SK-N-MC (cell line): Measurements from ENCODE around the gene C1QBP.

Source experiments
- DNase-seq: peaks from one replicate; pipeline ENCODE4 v3.0.0-alpha.2; 2011; ENCODE audit warnings: low read depth, low spot score
- H3K27ac ChIP-seq: fragments of 200-600 bp; sonication (generic); 2 replicates; pipeline ENCODE4 v1.5.1; 2016; ENCODE audit warnings: mixed run types
- H3K36me3 ChIP-seq: fragments of 200-600 bp; sonication (generic); 2 replicates; pipeline ENCODE4 v1.6.1; 2017; ENCODE audit warnings: antibody characterized with exemption, low read length, mixed read lengths; ENCODE audit not compliant: insufficient read depth
- H3K4me3 ChIP-seq: fragments of 200-600 bp; sonication (generic); 2 replicates; pipeline ENCODE4 v1.5.1; 2016
- H3K9ac ChIP-seq: fragments of 200-600 bp; sonication (generic); 2 replicates; pipeline ENCODE4 v1.8.0; 2017; ENCODE audit warnings: mixed run types, mixed read lengths; ENCODE audit not compliant: insufficient read length
- H3K9me3 ChIP-seq: fragments of 200-600 bp; sonication (generic); 2 replicates; pipeline ENCODE4 v1.6.1; 2017; ENCODE audit warnings: low read depth, mild to moderate bottlenecking, antibody characterized with exemption, low read length, moderate library complexity, mixed read lengths
- EZH2 ChIP-seq: fragments of 200-600 bp; sonication (generic); IDR thresholded peaks from one replicate; pipeline ENCODE4 v1.6.1; 2017; ENCODE audit warnings: antibody characterized with exemption
- FOXP2 ChIP-seq: optimal IDR thresholded peaks from 2 replicates; pipeline ENCODE3; 2011; ENCODE audit warnings: mild to moderate bottlenecking, moderate library complexity; ENCODE audit not compliant: insufficient read depth; ENCODE audit errors: extremely low read length, control extremely low read depth
- POLR2AphosphoS5 ChIP-seq: IDR thresholded peaks from 2 replicates; pipeline ENCODE4 v1.6.1; 2012; ENCODE audit warnings: mild to moderate bottlenecking, low read depth, low read length, borderline replicate concordance

Gene C1QBP

GRCh38 chr17:5429191-5429887 is 9.6 kb downstream of the C1QBP start:
- no peaks in the 10 kb centered on the region for H3K9me3 ChIP-seq
- TF ChIP-seq POLR2AphosphoS5 (no peak), EZH2 (no peak), FOXP2 (no peak)
- H3K27ac ChIP-seq = peak overlapping the region; percentile 48
- H3K36me3 ChIP-seq = peaks cover 92% of the 10 kb centered on the region
- H3K9ac ChIP-seq = no peak overlapping the region
- H3K4me3 ChIP-seq = no peak overlapping the region
- no peak for DNase-seq

- no peak for TF ChIP-seq POLR2AphosphoS5
- TF ChIP-seq FOXP2 = no peak
- TF ChIP-seq EZH2 = no peak
- no peak for DNase-seq
- Histone ChIP-seq H3K9me3 (no peaks in the 10 kb centered on the region), H3K4me3 (no peak overlapping the region), H3K36me3 (peaks cover 88% of the 10 kb centered on the region), H3K9ac (no peak overlapping the region), H3K27ac (no peak overlapping the region)
Measured at GRCh38 chr17:5425826-5426225, 13.1 kb downstream of the C1QBP start.

- no peaks in the 10 kb centered on the region for H3K9me3 ChIP-seq
- H3K9ac ChIP-seq = no peak overlapping the region
- TF ChIP-seq POLR2AphosphoS5 = no peak
- no peak for TF ChIP-seq EZH2
- TF ChIP-seq FOXP2 = no peak
- DNase-seq = no peak
- peaks cover 82% of the 10 kb centered on the region for H3K36me3 ChIP-seq
- H3K27ac ChIP-seq = peak overlapping the region; percentile 40; the same call in 1 of the 2 replicates
- H3K4me3 ChIP-seq = no peak overlapping the region
Measured at GRCh38 chr17:5424909-5425308, 14.0 kb downstream of the C1QBP start.

GRCh38 chr17:5422505-5422904 is 16.4 kb downstream of the C1QBP start:
- Histone ChIP-seq H3K36me3 (peaks cover 61% of the 10 kb centered on the region), H3K4me3 (no peak overlapping the region), H3K27ac (no peak overlapping the region), H3K9ac (no peak overlapping the region), H3K9me3 (no peaks in the 10 kb centered on the region)
- no peak for DNase-seq
- TF ChIP-seq FOXP2 (no peak), POLR2AphosphoS5 (no peak), EZH2 (no peak)

- H3K9me3 ChIP-seq = no peaks in the 10 kb centered on the region
- DNase-seq = no peak
- peak; percentile 75 for TF ChIP-seq POLR2AphosphoS5
- TF ChIP-seq EZH2 = no peak
- peak within 1 kb of the TSS; percentile 83 for H3K4me3 ChIP-seq
- peaks cover 58% of the 10 kb centered on the region for H3K36me3 ChIP-seq
- H3K27ac ChIP-seq = peak within 1 kb of the TSS; percentile 48; the same call in 1 of the 2 replicates
- H3K9ac ChIP-seq = peak within 1 kb of the TSS; percentile 94
Measured at GRCh38 chr17:5419959-5420653, 18.8 kb downstream of the C1QBP start, which contains the start of gene RPAIN. Gene RPAIN (plus strand): TSS chr17:5420182. CDS start chr17:5420211, 29 bp downstream.

GRCh38 chr17:5419356-5419958 is 19.5 kb downstream of the C1QBP start, which contains the start of gene NUP88:
Gene NUP88 (minus strand): TSS chr17:5419662. CDS start chr17:5419650, 12 bp downstream.
- Histone ChIP-seq H3K36me3 (peaks cover 55% of the 10 kb centered on the region), H3K27ac (peak within 1 kb of the TSS; percentile 48; the same call in 1 of the 2 replicates), H3K4me3 (peak within 1 kb of the TSS; percentile 83), H3K9me3 (no peaks in the 10 kb centered on the region), H3K9ac (peak within 1 kb of the TSS; percentile 94)
- no peak for TF ChIP-seq EZH2
- TF ChIP-seq POLR2AphosphoS5 = peak; percentile 71
- no peak for TF ChIP-seq FOXP2
- DNase-seq = peak; percentile 79

- DNase-seq = no peak
- no peaks in the 10 kb centered on the region for H3K9me3 ChIP-seq
- H3K36me3 ChIP-seq = peaks cover 55% of the 10 kb centered on the region
- no peak for TF ChIP-seq POLR2AphosphoS5
- peak overlapping the region; percentile 48; the same call in 1 of the 2 replicates for H3K27ac ChIP-seq
- peak overlapping the region; percentile 83 for H3K4me3 ChIP-seq
- H3K9ac ChIP-seq = peak overlapping the region; percentile 94
Measured at GRCh38 chr17:5418858-5419355, 20.0 kb downstream of the C1QBP start.

- Histone ChIP-seq H3K27ac (no peak overlapping the region), H3K36me3 (peaks cover 57% of the 10 kb centered on the region), H3K4me3 (no peak overlapping the region), H3K9ac (no peak overlapping the region), H3K9me3 (no peaks in the 10 kb centered on the region)
- DNase-seq = no peak
- no peak for TF ChIP-seq POLR2AphosphoS5
- no peak for TF ChIP-seq EZH2
- TF ChIP-seq FOXP2 = no peak
Measured at GRCh38 chr17:5416901-5417300, 22.1 kb downstream of the C1QBP start.

GRCh38 chr17:5413682-5414081 is 25.3 kb downstream of the C1QBP start:
- Histone ChIP-seq H3K36me3 (peaks cover 75% of the 10 kb centered on the region), H3K27ac (no peak overlapping the region), H3K9ac (no peak overlapping the region), H3K4me3 (no peak overlapping the region), H3K9me3 (no peaks in the 10 kb centered on the region)
- DNase-seq = no peak
- no peak for TF ChIP-seq POLR2AphosphoS5
- TF ChIP-seq EZH2 = no peak
- TF ChIP-seq FOXP2 = no peak
